IMR-90 (cell line): Measurements from ENCODE around the gene ELAVL1. TPM values are rescaled to one million over a fixed set of nuclear protein-coding genes. Genes with fewer than 3 reads are reported as not detected.

ENCODE experiments used
- ATAC-seq: fragments of 200-7000 bp; cut with Tn5 transposase; 2 replicates; pipeline ENCODE4 v1.9.1; 2020; ENCODE audit warnings: low read depth, mild to moderate bottlenecking, moderate library complexity
- BruUV-seq: library from RNA; stranded (reverse); fragments of 400-500 nt; replicated peaks from 2 replicates; lab custom pipeline; 2021; lab: Mats Ljungman, UMichigan
- CTCF ChIA-PET: fragments of 300-600 bp; formaldehyde crosslinking; extraction: SDS; loops from one replicate; lab custom pipeline; 2021; ENCODE audit warnings: antibody characterized with exemption; lab: Yijun Ruan, JAX
- POLR2A ChIA-PET: fragments of 300-600 bp; sonication (Branson Sonifier 250); formaldehyde crosslinking; loops from one replicate; lab custom pipeline; 2022; ENCODE audit warnings: antibody characterized with exemption; ENCODE audit not compliant: unreplicated experiment; lab: Charles Lee
- DNase-seq: peaks from one replicate; pipeline ENCODE4 v3.0.0; 2013
- H2AFZ ChIP-seq: replicated peaks from 2 replicates; pipeline ENCODE3; 2013; ENCODE audit warnings: low read length, mild to moderate bottlenecking; ENCODE audit not compliant: poor library complexity
- H2AK5ac ChIP-seq: 2 replicates; pipeline ENCODE4 v1.6.1; 2013; ENCODE audit warnings: low read depth, low read length, inconsistent platforms
- H2AK9ac ChIP-seq: replicated peaks from 2 replicates; pipeline ENCODE3; 2013; ENCODE audit warnings: mild to moderate bottlenecking, low read depth, low read length, moderate library complexity; ENCODE audit not compliant: poor library complexity
- H2BK120ac ChIP-seq: 2 replicates; pipeline ENCODE4 v1.6.1; 2013; ENCODE audit warnings: low read depth, low read length, inconsistent platforms
- H2BK15ac ChIP-seq: 3 replicates; pipeline ENCODE4 v1.6.1; 2013; ENCODE audit warnings: low read depth, low read length, inconsistent platforms
- H2BK20ac ChIP-seq: 2 replicates; pipeline ENCODE4 v1.6.1; 2013; ENCODE audit warnings: low read depth, mild to moderate bottlenecking, inconsistent platforms, low read length, moderate library complexity
- H2BK5ac ChIP-seq: 2 replicates; pipeline ENCODE4 v1.6.1; 2013; ENCODE audit warnings: mild to moderate bottlenecking, low read depth, low read length, inconsistent platforms; ENCODE audit not compliant: poor library complexity, severe bottlenecking
- H3K14ac ChIP-seq: replicated peaks from 2 replicates; pipeline ENCODE4 v1.6.1; 2013; ENCODE audit warnings: low read depth, low read length, inconsistent platforms
- H3K18ac ChIP-seq: 2 replicates; pipeline ENCODE4 v1.6.1; 2013; ENCODE audit warnings: low read depth, low read length, control low read depth
- H3K23ac ChIP-seq: 2 replicates; pipeline ENCODE4 v1.6.1; 2013; ENCODE audit warnings: low read depth, low read length, inconsistent platforms
- H3K27ac ChIP-seq: 2 replicates; pipeline ENCODE4 v1.5.1; 2013; ENCODE audit warnings: mild to moderate bottlenecking, control low read depth, low read length; ENCODE audit not compliant: insufficient read depth
- H3K27me3 ChIP-seq: 2 replicates; pipeline ENCODE4 v1.6.1; 2013; ENCODE audit warnings: low read length; ENCODE audit not compliant: control insufficient read depth, insufficient read depth
- H3K36me3 ChIP-seq: 2 replicates; pipeline ENCODE4 v1.6.1; 2013; ENCODE audit warnings: low read length, mixed read lengths; ENCODE audit not compliant: control insufficient read depth, insufficient read depth
- H3K4ac ChIP-seq: 2 replicates; pipeline ENCODE4 v1.6.1; 2013; ENCODE audit warnings: low read depth, low read length, inconsistent platforms
- H3K4me1 ChIP-seq: 2 replicates; pipeline ENCODE4 v1.6.1; 2013; ENCODE audit warnings: low read length, mixed read lengths; ENCODE audit not compliant: control insufficient read depth, insufficient read depth
- H3K4me2 ChIP-seq: 2 replicates; pipeline ENCODE4 v1.6.1; 2013; ENCODE audit warnings: low read depth, mild to moderate bottlenecking, control low read depth, low read length, moderate library complexity
- H3K4me3 ChIP-seq: 2 replicates; pipeline ENCODE4 v1.5.1; 2013; ENCODE audit warnings: low read depth, mild to moderate bottlenecking, control low read depth, low read length, moderate library complexity; ENCODE audit not compliant: insufficient read depth
- H3K56ac ChIP-seq: 2 replicates; pipeline ENCODE4 v1.6.1; 2013; ENCODE audit warnings: low read length, inconsistent platforms; ENCODE audit not compliant: insufficient read depth; ENCODE audit errors: extremely low read depth
- H3K79me1 ChIP-seq, 2 experiments: 2 replicates each; pipeline ENCODE4 v1.6.1; 2013; ENCODE audit warnings: low read length in 2 of 2, inconsistent platforms in 1 of 2, low read depth in 1 of 2
- H3K9ac ChIP-seq: 2 replicates; pipeline ENCODE4 v1.6.1; 2013; ENCODE audit warnings: low read depth, low read length, control low read depth
- H3K9me1 ChIP-seq: 2 replicates; pipeline ENCODE4 v1.6.1; 2013; ENCODE audit warnings: low read length, inconsistent platforms; ENCODE audit not compliant: insufficient read depth
- H3K9me3 ChIP-seq: 2 replicates; pipeline ENCODE4 v1.6.1; 2013; ENCODE audit warnings: low read length; ENCODE audit not compliant: control insufficient read depth, insufficient read depth
- H4K20me1 ChIP-seq: 2 replicates; pipeline ENCODE4 v1.6.1; 2013; ENCODE audit warnings: low read length, inconsistent platforms; ENCODE audit not compliant: insufficient read depth
- H4K5ac ChIP-seq: 2 replicates; pipeline ENCODE4 v1.6.1; 2013; ENCODE audit warnings: mild to moderate bottlenecking, low read depth, low read length, control low read depth
- H4K8ac ChIP-seq, 2 experiments: 2 replicates each; pipeline ENCODE4 v1.6.1; 2013; ENCODE audit warnings: low read depth in 2 of 2, low read length in 2 of 2, control low read depth in 1 of 2, inconsistent platforms in 1 of 2
- H4K91ac ChIP-seq: 2 replicates; pipeline ENCODE4 v1.6.1; 2013; ENCODE audit warnings: low read depth, low read length, inconsistent platforms; ENCODE audit not compliant: insufficient read depth
- BHLHE40 ChIP-seq: fragments of 150-350 bp; IDR thresholded peaks from 2 replicates; pipeline ENCODE4 v1.6.1; 2016; ENCODE audit warnings: mild to moderate bottlenecking, low read depth, low read length
- CEBPB ChIP-seq: IDR thresholded peaks from 2 replicates; pipeline ENCODE4 v1.6.1; 2012; ENCODE audit warnings: low read depth, low read length, improper control_type of control experiment
- CHD1 ChIP-seq: IDR thresholded peaks from 2 replicates; pipeline ENCODE4 v1.6.1; 2012; ENCODE audit warnings: low read depth, low read length, improper control_type of control experiment
- CTCF ChIP-seq: conservative IDR thresholded peaks from 2 replicates; pipeline ENCODE4 v1.5.1; 2012; ENCODE audit warnings: mild to moderate bottlenecking, low read depth, low read length, improper control_type of control experiment
- ELK1 ChIP-seq: fragments of 150-350 bp; IDR thresholded peaks from 2 replicates; pipeline ENCODE4 v1.6.1; 2016; ENCODE audit warnings: low read depth, mild to moderate bottlenecking, low read length, moderate library complexity, borderline replicate concordance
- FOS ChIP-seq: fragments of 150-350 bp; IDR thresholded peaks from 2 replicates; pipeline ENCODE4 v1.6.1; 2016; ENCODE audit warnings: low read depth, low read length
- MAFK ChIP-seq: IDR thresholded peaks from 2 replicates; pipeline ENCODE4 v1.6.1; 2012; ENCODE audit warnings: low read depth, low read length, improper control_type of control experiment
- MAZ ChIP-seq: IDR thresholded peaks from 2 replicates; pipeline ENCODE4 v1.6.1; 2012; ENCODE audit warnings: low read depth, mild to moderate bottlenecking, low read length, improper control_type of control experiment, moderate library complexity, borderline replicate concordance
- MXI1 ChIP-seq: IDR thresholded peaks from 2 replicates; pipeline ENCODE4 v1.6.1; 2012; ENCODE audit warnings: low read depth, mild to moderate bottlenecking, low read length, moderate library complexity, borderline replicate concordance
- NFE2L2 ChIP-seq: fragments of 150-350 bp; IDR thresholded peaks from 2 replicates; pipeline ENCODE4 v1.6.1; 2016; ENCODE audit warnings: low read depth, mild to moderate bottlenecking, low read length
- POLR2A ChIP-seq: IDR thresholded peaks from 2 replicates; pipeline ENCODE4 v1.6.1; 2012; ENCODE audit warnings: mild to moderate bottlenecking, low read depth, low read length
- RAD21 ChIP-seq: IDR thresholded peaks from 2 replicates; pipeline ENCODE4 v1.6.1; 2012; ENCODE audit warnings: low read length, improper control_type of control experiment
- RCOR1 ChIP-seq: IDR thresholded peaks from 2 replicates; pipeline ENCODE4 v1.6.1; 2012; ENCODE audit warnings: mild to moderate bottlenecking, low read length, improper control_type of control experiment; ENCODE audit not compliant: insufficient replicate concordance
- RFX5 ChIP-seq: IDR thresholded peaks from 2 replicates; pipeline ENCODE4 v1.8.0; 2012; ENCODE audit warnings: low read depth, mild to moderate bottlenecking, low read length, moderate library complexity
- SMC3 ChIP-seq: fragments of 150-350 bp; IDR thresholded peaks from 2 replicates; pipeline ENCODE4 v1.6.1; 2016; ENCODE audit warnings: low read depth, mild to moderate bottlenecking, antibody characterized with exemption, low read length, moderate library complexity
- USF2 ChIP-seq: fragments of 150-350 bp; IDR thresholded peaks from 2 replicates; pipeline ENCODE4 v1.6.1; 2017; ENCODE audit warnings: mild to moderate bottlenecking, antibody characterized with exemption, low read length, low read depth
- WGBS, 2 experiments: methylation state at CpG; one replicate each; pipeline versions ENCODE4 v1.1.5 to v1.1.7; 2013; ENCODE audit warnings: missing lambda C conversion rate in 2 of 2; ENCODE audit not compliant: insufficient read length in 1 of 2; ENCODE audit errors: extremely low coverage in 2 of 2; 5-methylcytosine and 5-hydroxymethylcytosine counted together
- dilution Hi-C: fragments of 300-500 bp; cut with HindIII; formaldehyde crosslinking; loops from one replicate; pipeline ENCODE4 v1.14.3; 2018; ENCODE audit warnings: low sequenced_read_pairs; ENCODE audit not compliant: unreplicated experiment
- in situ Hi-C: fragments of 300-500 bp; cut with MboI; formaldehyde crosslinking; loops from 3 replicates; pipeline ENCODE4 v1.14.3; 2019; ENCODE audit warnings: low sequenced_read_pairs, inconsistent platforms, mixed read lengths
- intact Hi-C: fragments of 100-400 bp; cut with micrococcal nuclease; formaldehyde crosslinking; loops from 2 replicates; pipeline ENCODE4 v1.10.0; 2022
- polyA plus RNA-seq, 3 experiments: library from polyadenylated mRNA; depleted of rRNA; stranded (reverse); fragments of >200 nt; gene quantifications; 2 replicates each; pipeline ENCODE4 v1.2.3, GENCODE V29; 2012; ENCODE audit warnings: low replicate concordance in 1 of 3
- total RNA-seq: library from RNA; depleted of rRNA; stranded (reverse); fragments of >200 nt; gene quantifications from 2 replicates; pipeline ENCODE4 v1.2.3, GENCODE V29; 2012

Gene ELAVL1
- total and polyA plus RNA-seq, 2 of the 4 experiments (the other 2 are of a cell fraction): 55.6 to 59.0 TPM

- Histone ChIP-seq H4K91ac (no peak overlapping the region), H2AFZ (no peak overlapping the region), H2BK20ac (no peak overlapping the region), H3K56ac (no peak overlapping the region), H2AK9ac (no peak overlapping the region), H3K14ac (no peak overlapping the region), H3K23ac (no peak overlapping the region), H2BK15ac (no peak overlapping the region), H3K18ac (no peak overlapping the region), H3K4me1 (peaks cover 2% of the 10 kb centered on the region; the same call in 1 of the 2 replicates), H3K9ac (no peak overlapping the region), H3K36me3 (no peaks in the 10 kb centered on the region), H3K4ac (no peak overlapping the region), H4K20me1 (no peaks in the 10 kb centered on the region), H3K9me3 (no peaks in the 10 kb centered on the region), H3K79me1 (no peaks in the 10 kb centered on the region), H3K4me2 (no peak overlapping the region), H2BK5ac (no peak overlapping the region), H2BK120ac (no peak overlapping the region), H2AK5ac (no peak overlapping the region), H4K8ac (no peak overlapping the region), H3K27ac (no peak overlapping the region), H3K9me1 (no peaks in the 10 kb centered on the region), H4K5ac (no peak overlapping the region), H3K27me3 (peaks cover 15% of the 10 kb centered on the region; the same call in 1 of the 2 replicates), H3K4me3 (no peak overlapping the region)
- TF ChIP-seq FOS (no peak), BHLHE40 (no peak), CTCF (no peak), MXI1 (no peak), POLR2A (no peak), USF2 (no peak), MAZ (no peak), CEBPB (no peak), RCOR1 (no peak), NFE2L2 (no peak), RAD21 (no peak), SMC3 (no peak), ELK1 (no peak), MAFK (no peak), RFX5 (no peak), CHD1 (no peak)
- intact Hi-C loops (no loop called here), in situ Hi-C loops (no loop called here), dilution Hi-C loops (no loop called here)
- ATAC-seq: no peak
- BruUV-seq: no TSS peak
- ChIA-PET POLR2A (no interaction called here), CTCF (no interaction called here)
- DNase-seq: no peak
- no CpG with 5 or more reads among the region's 3 CpGs for WGBS, 2 experiments
Observed at GRCh38 chr19:8046569-8047165, 41.2 kb upstream of the ELAVL1 start.
